ENCODE data around the gene OR2F2. TPM values are rescaled to one million over a fixed set of nuclear protein-coding genes. Genes with fewer than 3 reads are reported as not detected.

Gene OR2F2
- total and polyA plus RNA-seq, 12 donors: not detected

GRCh38 chr7:143947111-143947510 lies 12.1 kb downstream of the OR2F2 start:
- Histone ChIP-seq H3K27ac (no peak overlapping the region), H3K36me3 (replicated peaks in 1 of 2) (no peaks in the 10 kb centered on the region), H3K27me3 (no peaks in the 10 kb centered on the region), H3K4me3 (no peak overlapping the region), H3K4me1 (replicated peaks in 1 of 2) (no peaks in the 10 kb centered on the region), H3K9me3 (replicated peaks in 1 of 3) (no peaks in the 10 kb centered on the region)
- DNase-seq: no peak
- intact Hi-C loops (cut with DNase I): no loop called here
- 81 to 86% (median 83%) methylated on average over 2 of the region's 2 CpGs for WGBS, 4 donors
- TF ChIP-seq POLR2A (IDR thresholded peaks at IDR 0.05): no peak
- no peak for TF ChIP-seq CTCF (IDR thresholded peaks at IDR 0.05)

GRCh38 chr7:143948733-143949132 lies 13.7 kb downstream of the OR2F2 start:
- DNase-seq: no peak
- no peaks in the 10 kb centered on the region for H3K4me1 ChIP-seq (replicated peaks in 1 of 2)
- H3K27ac ChIP-seq: no peak overlapping the region
- 46 to 79% (median 67%) methylated on average over 2 of the region's 2 CpGs for WGBS, 4 donors
- H3K9me3 ChIP-seq (replicated peaks in 1 of 3): no peaks in the 10 kb centered on the region
- no peaks in the 10 kb centered on the region for H3K27me3 ChIP-seq
- H3K4me3 ChIP-seq: no peak overlapping the region
- H3K36me3 ChIP-seq (replicated peaks in 1 of 2): no peaks in the 10 kb centered on the region
- TF ChIP-seq CTCF (IDR thresholded peaks at IDR 0.05) (no peak), POLR2A (IDR thresholded peaks at IDR 0.05) (no peak)
- intact Hi-C loops (cut with DNase I): no loop called here

GRCh38 chr7:143953421-143953820 lies 18.4 kb downstream of the OR2F2 start:
- TF ChIP-seq POLR2A (IDR thresholded peaks at IDR 0.05): no peak
- TF ChIP-seq CTCF (IDR thresholded peaks at IDR 0.05): no peak
- Histone ChIP-seq H3K36me3 (replicated peaks in 1 of 2) (no peaks in the 10 kb centered on the region), H3K9me3 (replicated peaks in 1 of 3) (no peaks in the 10 kb centered on the region), H3K27ac (no peak overlapping the region), H3K4me3 (no peak overlapping the region), H3K4me1 (replicated peaks in 1 of 2) (no peaks in the 10 kb centered on the region), H3K27me3 (no peaks in the 10 kb centered on the region)
- 81 to 93% (median 86%) methylated on average over 3 of the region's 3 CpGs for WGBS, 4 donors
- no peak for DNase-seq
- intact Hi-C loops (cut with DNase I): no loop called here

GRCh38 chr7:143954135-143954534 lies 19.1 kb downstream of the OR2F2 start:
- no peak overlapping the region for H3K4me3 ChIP-seq
- H3K9me3 ChIP-seq (replicated peaks in 1 of 3): no peaks in the 10 kb centered on the region
- no peaks in the 10 kb centered on the region for H3K36me3 ChIP-seq (replicated peaks in 1 of 2)
- no peak for TF ChIP-seq CTCF (IDR thresholded peaks at IDR 0.05)
- TF ChIP-seq POLR2A (IDR thresholded peaks at IDR 0.05): no peak
- WGBS, 4 donors: 64 to 90% (median 85%) methylated on average over 2 of the region's 2 CpGs
- no peak overlapping the region for H3K27ac ChIP-seq
- no peak for DNase-seq
- H3K4me1 ChIP-seq (replicated peaks in 1 of 2): no peaks in the 10 kb centered on the region
- intact Hi-C loops (cut with DNase I): no loop called here
- H3K27me3 ChIP-seq: no peaks in the 10 kb centered on the region
